Measurements from ENCODE around the gene HSP90AA1. TPM values are rescaled to one million over a fixed set of nuclear protein-coding genes. Genes with fewer than 3 reads are reported as not detected.

HSP90AA1 gene
- total and polyA plus RNA-seq, 2 donors: 251 to 487 TPM

DNA sequence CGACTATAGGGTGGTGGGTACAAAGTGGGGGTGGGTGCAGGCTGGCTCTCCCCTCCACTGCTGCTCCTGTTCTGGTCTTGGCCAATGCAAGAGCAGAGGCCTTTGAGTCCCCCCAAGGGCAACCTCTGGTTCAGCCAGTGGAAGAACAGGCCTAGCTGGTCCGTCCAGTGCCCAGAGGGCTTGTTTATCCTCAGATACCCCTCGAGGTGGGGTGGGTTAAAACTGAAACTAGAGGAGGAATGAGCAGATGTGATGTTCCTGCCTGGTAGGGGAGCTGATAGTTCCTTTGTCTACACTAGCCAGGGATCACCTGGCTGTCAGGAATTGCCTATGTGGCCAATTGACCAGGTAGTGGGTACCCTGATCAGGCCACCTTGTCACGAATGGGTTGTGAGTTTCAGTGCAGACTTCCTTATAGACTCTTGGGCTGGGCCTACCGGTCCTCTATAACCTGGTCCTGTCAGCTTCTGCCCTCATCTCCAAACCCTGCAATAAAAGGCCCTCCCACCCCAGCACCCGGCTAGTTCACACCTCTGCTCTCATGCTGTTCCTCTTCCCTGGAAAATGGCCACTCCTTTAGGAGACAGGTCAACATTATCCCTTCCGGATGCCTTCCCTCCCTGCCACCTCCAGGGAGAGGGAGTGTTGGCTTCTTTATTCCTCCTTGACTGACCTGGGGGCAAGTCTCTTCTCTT lies 10.7 kb upstream of the HSP90AA1 start:
- no peak overlapping the region for H3K4me3 ChIP-seq (ENCODE audit: low read length in 2 of 2)
- H3K9me3 ChIP-seq (ENCODE audit: control insufficient read depth in 2 of 2, insufficient read depth in 1 of 2, low read length in 1 of 2): no peaks in the 10 kb centered on the region
- no peak overlapping the region for H3K27ac ChIP-seq (ENCODE audit: low read depth in 1 of 2, low read length in 1 of 2)
- H3K4me1 ChIP-seq (ENCODE audit: control insufficient read depth in 2 of 2, insufficient read depth in 2 of 2, low read length in 2 of 2): no peaks in the 10 kb centered on the region
- no peaks in the 10 kb centered on the region for H3K36me3 ChIP-seq (ENCODE audit: control insufficient read depth in 2 of 2, insufficient read depth in 2 of 2, low read length in 1 of 2)
- no peak for DNase-seq (ENCODE audit: low read depth in 6 of 9, low spot score in 9 of 9)
- 90% methylated on average over 7 of the region's 7 CpGs for WGBS
- peaks cover 0 to 4% of the 10 kb centered on the region in 2 donors for H3K27me3 ChIP-seq (ENCODE audit: control insufficient read depth in 2 of 2, insufficient read depth in 1 of 2, low read length in 1 of 2)

GRCh38 chr14:102096569-102097188 lies 9.8 kb upstream of the HSP90AA1 start:
- Histone ChIP-seq H3K4me3 (ENCODE audit: low read length in 2 of 2) (no peak overlapping the region), H3K36me3 (ENCODE audit: control insufficient read depth in 2 of 2, insufficient read depth in 2 of 2, low read length in 1 of 2) (no peaks in the 10 kb centered on the region), H3K9me3 (ENCODE audit: control insufficient read depth in 2 of 2, insufficient read depth in 1 of 2, low read length in 1 of 2) (no peaks in the 10 kb centered on the region), H3K27ac (ENCODE audit: low read depth in 1 of 2, low read length in 1 of 2) (no peak overlapping the region), H3K4me1 (ENCODE audit: control insufficient read depth in 2 of 2, insufficient read depth in 2 of 2, low read length in 2 of 2) (no peaks in the 10 kb centered on the region), H3K27me3 (ENCODE audit: control insufficient read depth in 2 of 2, insufficient read depth in 1 of 2, low read length in 1 of 2) (peaks cover 0 to 4% of the 10 kb centered on the region in 2 donors)
- DNase-seq (ENCODE audit: low read depth in 6 of 9, low spot score in 9 of 9): peak in 6 of 9 donors; percentile 37 to 79 (median 64)
- WGBS: 44% methylated on average over 12 of the region's 12 CpGs

DNA sequence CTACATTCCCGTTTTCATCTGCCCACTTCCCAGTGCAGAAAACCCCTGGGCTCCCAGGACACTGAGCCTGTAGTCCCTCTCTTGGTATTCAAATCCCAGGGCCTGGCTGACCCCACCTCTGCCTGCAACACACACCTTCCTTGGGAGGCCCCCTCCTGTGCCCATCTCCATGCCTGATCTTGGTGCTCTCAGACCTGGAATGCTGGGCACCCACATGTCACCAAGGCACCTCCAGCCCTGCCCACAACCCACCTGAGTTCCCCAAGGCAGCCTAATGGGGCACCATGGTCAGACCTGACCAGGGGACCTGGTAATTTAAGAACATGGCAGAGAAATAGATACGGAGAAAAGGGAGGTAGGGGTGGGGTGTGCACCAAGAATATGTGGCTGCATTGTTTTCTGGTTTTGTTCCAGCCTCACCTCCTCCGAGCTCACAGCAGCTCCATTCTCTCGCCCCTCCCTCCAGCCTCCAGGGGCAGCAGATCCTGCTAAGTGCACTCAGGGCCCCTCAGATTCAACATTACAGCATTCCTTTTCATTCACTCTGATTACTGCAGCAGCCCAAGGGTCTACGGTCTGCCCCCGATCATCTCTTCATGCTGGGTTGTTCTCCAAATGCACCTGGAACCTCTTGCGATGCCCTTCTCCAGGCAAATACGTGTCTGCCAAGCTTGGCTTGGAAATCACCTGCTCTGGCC lies 9.2 kb upstream of the HSP90AA1 start:
- Histone ChIP-seq H3K27me3 (ENCODE audit: control insufficient read depth in 2 of 2, insufficient read depth in 1 of 2, low read length in 1 of 2) (peaks cover 0 to 4% of the 10 kb centered on the region in 2 donors), H3K4me1 (ENCODE audit: control insufficient read depth in 2 of 2, insufficient read depth in 2 of 2, low read length in 2 of 2) (no peaks in the 10 kb centered on the region), H3K9me3 (ENCODE audit: control insufficient read depth in 2 of 2, insufficient read depth in 1 of 2, low read length in 1 of 2) (no peaks in the 10 kb centered on the region), H3K36me3 (ENCODE audit: control insufficient read depth in 2 of 2, insufficient read depth in 2 of 2, low read length in 1 of 2) (no peaks in the 10 kb centered on the region), H3K4me3 (ENCODE audit: low read length in 2 of 2) (no peak overlapping the region), H3K27ac (ENCODE audit: low read depth in 1 of 2, low read length in 1 of 2) (no peak overlapping the region)
- DNase-seq (ENCODE audit: low read depth in 6 of 9, low spot score in 9 of 9): no peak
- WGBS: 85% methylated on average over 8 of the region's 8 CpGs

DNA sequence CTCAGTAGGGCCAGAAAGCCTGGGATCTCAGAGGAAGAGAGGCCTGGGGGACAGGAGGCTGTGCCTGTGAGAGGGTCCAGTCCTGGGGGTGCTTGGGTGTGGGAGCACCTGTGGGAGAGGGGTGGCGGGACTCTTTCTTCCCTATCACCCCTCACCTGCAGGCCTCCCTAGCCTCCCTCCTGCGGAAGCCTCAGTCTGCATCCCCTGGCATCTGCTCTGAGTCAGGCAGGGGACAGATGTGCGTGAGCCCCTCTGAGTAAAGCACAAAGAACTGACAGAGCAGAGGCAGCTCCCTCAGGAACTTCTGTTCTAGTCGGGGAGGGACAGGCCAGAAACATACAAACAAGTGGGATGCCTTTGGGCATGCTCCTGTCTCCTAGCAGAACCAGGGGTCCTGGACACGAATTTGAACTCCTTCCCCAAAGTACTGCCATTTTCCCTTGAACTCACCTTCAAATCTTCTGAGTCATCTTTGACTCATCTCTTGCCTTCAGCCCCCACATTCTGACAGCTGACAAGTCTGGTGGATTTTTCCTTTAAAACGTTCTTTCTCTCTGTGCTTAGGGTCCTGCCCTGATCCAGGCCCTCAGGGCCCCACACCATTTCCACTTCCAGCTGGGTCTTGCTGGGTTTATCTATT lies 8.5 kb upstream of the HSP90AA1 start:
- 92% methylated on average over 6 of the region's 6 CpGs for WGBS
- Histone ChIP-seq H3K9me3 (ENCODE audit: control insufficient read depth in 2 of 2, insufficient read depth in 1 of 2, low read length in 1 of 2) (no peaks in the 10 kb centered on the region), H3K4me3 (ENCODE audit: low read length in 2 of 2) (no peak overlapping the region), H3K4me1 (ENCODE audit: control insufficient read depth in 2 of 2, insufficient read depth in 2 of 2, low read length in 2 of 2) (no peaks in the 10 kb centered on the region), H3K27ac (ENCODE audit: low read depth in 1 of 2, low read length in 1 of 2) (no peak overlapping the region), H3K27me3 (ENCODE audit: control insufficient read depth in 2 of 2, insufficient read depth in 1 of 2, low read length in 1 of 2) (peaks cover 0 to 4% of the 10 kb centered on the region in 2 donors), H3K36me3 (ENCODE audit: control insufficient read depth in 2 of 2, insufficient read depth in 2 of 2, low read length in 1 of 2) (no peaks in the 10 kb centered on the region)
- DNase-seq (ENCODE audit: low read depth in 6 of 9, low spot score in 9 of 9): no peak

DNA sequence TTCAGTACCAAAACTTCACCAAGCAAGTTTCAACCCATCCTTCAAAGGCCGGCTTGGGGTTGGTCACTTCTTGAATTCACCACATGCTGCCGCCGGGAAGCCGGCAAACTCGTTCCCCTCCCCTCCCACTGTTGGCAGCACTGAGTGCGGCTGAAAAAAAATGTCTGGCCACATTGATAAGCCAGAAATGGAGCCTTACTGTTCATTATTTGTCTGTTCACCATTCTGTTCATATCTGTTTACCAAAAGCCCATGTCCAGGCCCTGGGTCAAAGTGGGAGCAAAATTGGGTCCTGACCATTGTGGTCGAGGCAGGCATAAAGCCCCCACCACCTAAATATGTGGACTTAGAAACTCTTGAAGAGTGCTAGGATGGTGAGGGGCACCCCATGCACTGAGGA lies 7.3 kb upstream of the HSP90AA1 start:
- H3K27ac ChIP-seq (ENCODE audit: low read depth in 1 of 2, low read length in 1 of 2): no peak overlapping the region
- WGBS: 83% methylated on average over 7 of the region's 7 CpGs
- H3K4me1 ChIP-seq (ENCODE audit: control insufficient read depth in 2 of 2, insufficient read depth in 2 of 2, low read length in 2 of 2): no peaks in the 10 kb centered on the region
- H3K36me3 ChIP-seq (ENCODE audit: control insufficient read depth in 2 of 2, insufficient read depth in 2 of 2, low read length in 1 of 2): no peaks in the 10 kb centered on the region
- H3K4me3 ChIP-seq (ENCODE audit: low read length in 2 of 2): no peak overlapping the region
- DNase-seq (ENCODE audit: low read depth in 6 of 9, low spot score in 9 of 9): no peak
- H3K27me3 ChIP-seq (ENCODE audit: control insufficient read depth in 2 of 2, insufficient read depth in 1 of 2, low read length in 1 of 2): peaks cover 0 to 4% of the 10 kb centered on the region in 2 donors
- no peaks in the 10 kb centered on the region for H3K9me3 ChIP-seq (ENCODE audit: control insufficient read depth in 2 of 2, insufficient read depth in 1 of 2, low read length in 1 of 2)

- no peak for DNase-seq (ENCODE audit: low read depth in 6 of 9, low spot score in 9 of 9)
- H3K36me3 ChIP-seq (ENCODE audit: control insufficient read depth in 2 of 2, insufficient read depth in 2 of 2, low read length in 1 of 2): no peaks in the 10 kb centered on the region
- H3K27me3 ChIP-seq (ENCODE audit: control insufficient read depth in 2 of 2, insufficient read depth in 1 of 2, low read length in 1 of 2): peaks cover 0 to 4% of the 10 kb centered on the region in 2 donors
Observed at GRCh38 chr14:102092806-102093205, 6.0 kb upstream of the HSP90AA1 start.

GRCh38 chr14:102090713-102091112 lies 3.9 kb upstream of the HSP90AA1 start:
- 96% methylated on average over 3 of the region's 3 CpGs for WGBS
- Histone ChIP-seq H3K4me1 (ENCODE audit: control insufficient read depth in 2 of 2, insufficient read depth in 2 of 2, low read length in 2 of 2) (peaks cover 0 to 17% of the 10 kb centered on the region in 2 donors), H3K36me3 (ENCODE audit: control insufficient read depth in 2 of 2, insufficient read depth in 2 of 2, low read length in 1 of 2) (peaks cover 0 to 2% of the 10 kb centered on the region in 2 donors), H3K27me3 (ENCODE audit: control insufficient read depth in 2 of 2, insufficient read depth in 1 of 2, low read length in 1 of 2) (peaks cover 0 to 4% of the 10 kb centered on the region in 2 donors), H3K27ac (ENCODE audit: low read depth in 1 of 2, low read length in 1 of 2) (no peak overlapping the region), H3K9me3 (ENCODE audit: control insufficient read depth in 2 of 2, insufficient read depth in 1 of 2, low read length in 1 of 2) (no peaks in the 10 kb centered on the region), H3K4me3 (ENCODE audit: low read length in 2 of 2) (no peak overlapping the region)
- no peak for DNase-seq (ENCODE audit: low read depth in 6 of 9, low spot score in 9 of 9)

More at GRCh38 chr14:102092806-102093205, 6.0 kb upstream of the HSP90AA1 start:
- Histone ChIP-seq H3K4me1 (ENCODE audit: control insufficient read depth in 2 of 2, insufficient read depth in 2 of 2, low read length in 2 of 2) (peaks cover 0 to 11% of the 10 kb centered on the region in 2 donors), H3K4me3 (ENCODE audit: low read length in 2 of 2) (no peak overlapping the region), H3K27ac (ENCODE audit: low read depth in 1 of 2, low read length in 1 of 2) (no peak overlapping the region), H3K9me3 (ENCODE audit: control insufficient read depth in 2 of 2, insufficient read depth in 1 of 2, low read length in 1 of 2) (no peaks in the 10 kb centered on the region)
- 98% methylated on average over 10 of the region's 10 CpGs for WGBS

DNA sequence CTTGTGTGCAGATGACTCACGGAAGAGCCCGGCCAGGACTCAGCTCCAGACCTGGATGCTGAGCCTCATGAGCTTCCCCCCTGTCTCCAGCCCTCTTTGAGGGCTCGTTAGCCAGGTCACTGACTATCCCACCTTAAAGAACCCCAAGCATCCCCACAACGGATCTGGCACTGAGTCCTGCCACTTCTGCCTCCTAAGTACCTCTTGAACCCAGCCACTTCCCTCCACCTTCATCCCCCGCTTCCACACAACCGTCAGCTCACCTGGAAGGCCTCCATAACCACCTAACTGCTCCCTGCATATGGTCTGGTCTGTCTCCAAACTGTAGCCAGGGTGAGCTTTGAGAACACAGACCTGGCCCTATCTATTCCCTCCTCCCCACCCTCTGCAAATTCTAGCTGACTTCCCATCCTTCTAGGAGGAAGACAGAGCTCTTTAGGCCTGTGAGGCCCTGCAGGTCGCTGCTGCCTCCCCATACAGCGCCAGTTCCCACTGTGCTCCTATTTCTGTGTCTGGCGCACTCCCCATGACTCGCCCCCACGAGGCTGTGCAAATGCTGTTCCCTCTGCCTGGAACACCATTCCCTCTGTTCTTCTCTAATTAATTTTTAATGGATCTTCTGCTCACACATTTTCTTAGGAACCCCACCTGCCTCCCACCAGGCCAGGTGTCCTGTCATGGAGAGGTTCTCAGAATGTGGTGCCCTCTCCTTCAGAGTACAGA lies 2.9 kb upstream of the HSP90AA1 start:
- Histone ChIP-seq H3K4me3 (ENCODE audit: low read length in 2 of 2) (no peak overlapping the region), H3K27me3 (ENCODE audit: control insufficient read depth in 2 of 2, insufficient read depth in 1 of 2, low read length in 1 of 2) (peaks cover 0 to 4% of the 10 kb centered on the region in 2 donors), H3K36me3 (ENCODE audit: control insufficient read depth in 2 of 2, insufficient read depth in 2 of 2, low read length in 1 of 2) (peaks cover 9 to 12% of the 10 kb centered on the region in 2 donors), H3K4me1 (ENCODE audit: control insufficient read depth in 2 of 2, insufficient read depth in 2 of 2, low read length in 2 of 2) (peaks cover 9 to 24% of the 10 kb centered on the region in 2 donors), H3K27ac (ENCODE audit: low read depth in 1 of 2, low read length in 1 of 2) (no peak overlapping the region), H3K9me3 (ENCODE audit: control insufficient read depth in 2 of 2, insufficient read depth in 1 of 2, low read length in 1 of 2) (no peaks in the 10 kb centered on the region)
- DNase-seq (ENCODE audit: low read depth in 6 of 9, low spot score in 9 of 9): no peak
- WGBS: 97% methylated on average over 11 of the region's 11 CpGs

Data from thymus (tissue), 11 donors.